GM18873 (cell line): ENCODE results near the gene MLLT3.
"Not testable (repeated sequence)": the region's sequence is repeated elsewhere in the genome, so short reads cannot be mapped to it uniquely, and the experiment has no call there.

Source experiments
- ATAC-seq: cut with Tn5 transposase; IDR thresholded peaks from one replicate; pipeline ENCODE4 v1.9.1; 2021; ENCODE audit warnings: mild to moderate bottlenecking, moderate library complexity, moderate number of reproducible peaks; ENCODE audit not compliant: unreplicated experiment, low FRiP score

The MLLT3 gene

GRCh38 chr9:20599195-20599594 lies 23.1 kb downstream of the MLLT3 start:
- ATAC-seq, result no peak

DNA sequence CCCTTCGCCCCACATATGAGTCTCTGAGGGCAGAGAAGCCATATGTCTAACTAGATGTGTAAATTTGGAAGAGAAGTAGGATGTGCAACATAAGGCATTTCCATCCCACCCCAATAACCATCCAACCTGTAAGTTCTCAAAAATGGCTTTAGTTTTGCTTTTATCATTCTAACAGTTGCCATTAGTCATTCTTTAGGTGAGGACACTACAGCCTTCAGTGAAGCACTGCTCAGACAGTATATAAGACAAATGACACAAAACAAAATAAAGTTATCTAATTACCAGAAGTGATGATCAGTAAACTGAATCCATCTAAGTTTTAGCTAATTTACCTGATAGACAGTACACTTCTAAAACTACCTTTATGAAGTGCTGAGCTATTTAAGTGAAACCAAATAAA lies 23.9 kb downstream of the MLLT3 start:
- ATAC-seq, result no peak

- ATAC-seq, result no peak
These were observed 24.4 kb downstream of the MLLT3 start for GRCh38 chr9:20597862-20598261.

DNA sequence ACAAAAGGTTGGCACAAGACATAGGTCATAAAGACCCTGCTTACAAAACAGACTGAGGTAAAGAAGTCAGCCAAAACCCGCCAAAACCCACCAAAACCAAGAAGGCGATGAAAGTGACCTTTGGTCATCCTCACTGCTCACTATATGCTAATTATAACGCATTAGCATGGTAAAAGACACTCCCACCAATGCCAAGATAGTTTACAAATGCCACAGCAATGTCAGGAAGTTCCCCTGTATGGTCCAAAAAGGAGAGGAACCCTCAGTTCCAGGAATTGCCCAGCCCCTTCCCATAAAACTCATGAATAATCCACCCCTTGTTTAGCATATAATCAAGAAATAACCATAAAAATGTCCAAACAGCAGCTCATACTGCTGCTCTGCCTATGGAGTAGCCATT lies 27.7 kb downstream of the MLLT3 start:
- no peak for ATAC-seq

DNA sequence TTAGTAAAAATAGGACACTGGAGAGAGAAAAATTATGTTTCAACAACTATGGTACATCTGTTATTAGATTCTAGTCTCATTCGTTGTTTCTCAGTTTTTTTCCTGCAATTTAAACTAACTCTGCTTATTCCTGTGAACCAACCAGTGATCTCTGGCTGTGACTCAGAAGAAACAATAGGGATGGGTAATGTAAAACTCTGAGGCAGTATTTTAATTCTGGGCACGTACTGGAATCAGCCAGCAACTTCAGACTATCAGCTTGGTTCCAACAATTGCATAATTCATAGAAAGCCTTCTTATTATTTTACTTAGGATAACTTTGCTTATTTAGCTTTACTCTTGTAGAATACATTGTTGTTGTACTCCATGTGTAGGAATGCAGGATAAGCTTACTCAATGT lies 28.8 kb downstream of the MLLT3 start:
- ATAC-seq, result no peak

DNA sequence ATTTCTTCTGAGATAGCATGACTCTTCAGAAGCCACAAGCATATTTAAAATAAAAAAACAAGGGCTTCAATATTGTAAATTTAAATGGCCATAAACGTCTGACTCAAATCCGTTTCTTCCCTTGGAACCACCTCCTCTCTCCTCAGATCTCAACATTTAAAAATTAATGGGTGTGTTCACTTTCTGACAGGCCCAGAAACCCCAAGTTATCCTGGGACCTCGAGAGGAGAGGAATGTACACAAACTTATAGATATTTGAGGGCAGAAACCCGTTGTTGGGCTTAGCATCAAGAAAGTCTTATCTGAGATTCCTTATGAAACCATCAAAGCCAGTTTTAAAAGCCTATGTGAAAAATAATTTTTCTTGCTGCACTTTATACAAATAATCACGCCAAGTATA lies 29.2 kb downstream of the MLLT3 start:
- ATAC-seq, result no peak

DNA sequence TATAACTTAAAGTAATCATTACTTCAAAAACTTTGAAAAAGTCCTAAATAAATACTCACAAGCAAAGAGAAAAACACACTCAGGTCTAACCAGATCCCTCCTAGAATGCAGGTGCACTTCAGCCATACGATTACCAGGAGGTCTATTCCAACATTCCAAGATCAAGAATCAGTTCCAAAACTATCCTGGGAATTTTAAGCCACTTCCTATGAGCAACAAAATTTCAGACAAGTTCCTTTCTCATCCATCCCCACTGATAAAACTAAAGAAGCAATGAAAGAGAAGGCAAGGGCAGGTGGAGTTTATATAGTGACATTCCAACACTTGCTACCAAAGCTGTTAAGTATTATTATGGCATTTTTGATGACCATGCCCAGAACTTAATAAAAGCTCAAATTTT lies 29.6 kb downstream of the MLLT3 start:
- ATAC-seq, result no peak

DNA sequence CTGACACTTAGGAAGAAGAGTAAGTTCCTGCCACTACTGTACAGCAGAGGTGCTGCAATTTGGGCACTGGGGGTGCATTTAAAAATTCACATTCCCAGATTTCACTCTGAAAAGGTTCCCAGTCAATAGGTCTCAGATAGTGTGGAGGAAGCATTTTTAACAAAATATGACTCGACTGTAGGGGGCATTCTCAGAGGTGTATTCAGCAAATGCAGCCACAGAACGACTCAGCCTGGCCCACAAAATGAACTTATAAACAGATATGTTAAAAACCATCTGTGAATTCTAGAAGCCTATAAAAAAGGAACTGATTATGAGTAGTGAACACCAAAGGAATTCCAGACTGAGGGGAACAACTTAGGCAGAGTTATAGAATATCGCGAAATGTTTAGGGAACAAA lies 31.1 kb downstream of the MLLT3 start:
- no peak for ATAC-seq

DNA sequence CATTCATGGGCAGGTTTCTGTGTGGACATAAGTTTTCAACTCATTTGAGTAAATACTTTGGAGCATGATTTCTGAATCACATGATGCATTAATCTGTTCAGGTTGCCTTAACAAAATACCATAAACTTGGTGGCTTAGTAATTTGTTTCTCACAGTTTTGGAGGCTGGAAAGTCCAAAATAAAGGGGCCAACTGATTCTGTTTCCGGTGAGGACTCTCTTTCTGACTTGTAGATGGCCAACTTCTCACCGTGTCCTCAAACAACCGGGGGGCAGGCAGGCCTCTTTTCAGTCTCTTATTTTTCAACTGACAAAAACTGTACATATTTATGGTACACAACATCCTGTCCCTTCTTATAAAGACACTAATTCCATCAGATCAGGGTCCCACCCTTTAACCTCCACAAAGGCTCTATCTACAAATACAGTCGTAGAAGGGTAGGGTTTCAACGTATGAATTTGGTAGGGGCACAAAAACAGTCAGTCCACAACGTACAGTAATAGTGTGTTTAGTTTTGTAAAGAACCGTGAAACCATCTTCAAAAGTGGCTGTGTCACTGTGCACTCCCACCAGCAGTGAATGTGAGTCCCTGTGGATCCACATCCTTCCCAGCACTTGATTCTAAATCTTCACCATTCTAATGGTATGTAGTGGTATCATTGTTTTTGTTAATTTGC lies 37.2 kb downstream of the MLLT3 start:
- ATAC-seq, result no peak

DNA sequence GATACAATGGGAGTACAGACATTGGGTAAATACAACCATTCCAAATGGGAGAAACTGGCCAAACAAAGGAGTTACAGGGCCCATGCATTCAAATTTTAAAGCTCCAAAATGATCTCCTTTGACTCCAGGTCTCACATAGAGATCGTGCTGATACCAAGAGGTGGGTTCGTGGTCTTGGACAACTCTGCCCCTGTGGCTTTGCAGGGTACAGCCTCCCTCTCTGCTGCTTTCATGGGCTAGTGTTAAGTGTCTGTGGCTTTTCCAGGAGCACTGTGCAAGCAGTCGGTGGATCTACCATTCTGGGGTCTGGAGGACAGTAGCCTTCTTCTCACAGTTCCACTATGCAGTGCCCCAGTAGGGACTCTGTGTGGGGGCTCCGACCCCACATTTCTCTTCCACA lies 39.2 kb downstream of the MLLT3 start:
- not testable (repeated sequence) for ATAC-seq

- ATAC-seq, result peak; percentile 67
These were observed 40.1 kb downstream of the MLLT3 start for GRCh38 chr9:20582150-20582549.

DNA sequence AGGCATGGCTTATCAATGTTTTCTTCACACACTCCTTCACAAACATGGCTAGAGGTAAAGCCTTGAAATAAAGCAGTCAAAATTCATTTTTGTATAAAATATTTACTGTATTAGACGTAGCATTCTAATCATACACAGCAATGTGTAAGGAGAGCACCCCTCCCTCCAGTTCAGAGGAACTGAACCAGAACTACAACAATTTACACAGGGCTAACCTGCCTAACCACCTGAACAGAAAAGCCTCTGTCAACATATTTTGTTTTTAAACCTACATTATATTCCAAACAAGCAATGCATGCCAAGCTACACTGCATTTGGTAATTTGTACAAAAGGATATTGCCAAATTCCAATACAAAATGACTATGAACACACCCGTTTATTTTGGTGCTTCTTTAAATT lies 41.6 kb downstream of the MLLT3 start:
- no peak for ATAC-seq

DNA sequence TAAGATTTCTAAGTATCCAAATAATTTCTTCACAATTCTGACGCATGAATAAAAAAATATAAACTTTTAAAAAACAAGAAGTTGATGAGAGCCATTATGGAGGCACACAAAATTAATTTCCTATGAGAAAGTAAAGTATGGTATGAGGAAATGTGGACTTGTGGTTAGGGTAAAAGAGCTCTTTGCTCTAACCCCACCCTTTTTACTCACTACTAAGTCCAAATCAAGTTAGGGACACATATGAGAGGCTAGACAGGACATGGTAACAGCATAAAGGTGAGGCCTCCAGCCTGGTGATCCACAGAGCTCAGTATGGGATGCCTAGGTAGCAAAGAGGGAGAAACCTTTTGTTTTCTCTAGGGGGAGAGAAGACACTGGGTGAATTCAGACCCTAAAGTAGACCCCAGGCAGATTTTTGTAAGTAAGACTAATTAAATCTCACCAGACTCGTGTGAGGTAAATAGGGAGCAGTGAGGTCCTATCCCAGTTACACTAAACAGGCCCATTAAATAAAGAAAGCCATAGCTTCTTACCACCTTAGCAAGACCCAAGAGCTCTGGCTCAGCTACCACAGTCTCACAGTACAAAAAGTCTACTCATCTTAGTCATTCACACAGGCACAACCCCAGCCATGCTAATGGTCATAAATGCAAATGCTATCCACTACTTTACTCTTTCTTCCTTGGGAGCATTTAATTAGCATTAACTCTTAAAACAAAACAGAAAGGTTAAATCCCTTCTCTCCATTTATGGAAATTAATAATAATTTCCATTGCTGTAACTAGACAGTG lies 42.6 kb downstream of the MLLT3 start:
- no peak for ATAC-seq

- no peak for ATAC-seq
These were observed 49.3 kb downstream of the MLLT3 start for GRCh38 chr9:20573023-20573422.

DNA sequence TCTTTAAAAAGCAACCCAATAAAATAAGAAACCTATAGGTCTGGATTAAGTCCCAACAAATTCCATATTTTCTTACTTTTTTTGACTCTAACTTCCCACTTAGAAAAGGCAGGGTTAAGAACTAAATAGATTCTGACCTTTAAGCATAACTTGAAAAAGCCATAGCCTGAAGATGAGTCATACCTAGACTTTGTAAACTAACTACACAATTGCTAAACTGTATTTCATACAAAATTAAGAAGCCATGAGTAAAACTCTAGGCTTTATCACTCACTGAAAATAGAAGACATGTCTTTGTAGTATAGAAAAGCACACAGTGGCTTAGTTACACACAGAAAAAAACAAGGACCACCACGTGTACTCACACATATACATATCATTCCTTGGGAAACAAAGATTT lies 51.5 kb downstream of the MLLT3 start:
- no peak for ATAC-seq

DNA sequence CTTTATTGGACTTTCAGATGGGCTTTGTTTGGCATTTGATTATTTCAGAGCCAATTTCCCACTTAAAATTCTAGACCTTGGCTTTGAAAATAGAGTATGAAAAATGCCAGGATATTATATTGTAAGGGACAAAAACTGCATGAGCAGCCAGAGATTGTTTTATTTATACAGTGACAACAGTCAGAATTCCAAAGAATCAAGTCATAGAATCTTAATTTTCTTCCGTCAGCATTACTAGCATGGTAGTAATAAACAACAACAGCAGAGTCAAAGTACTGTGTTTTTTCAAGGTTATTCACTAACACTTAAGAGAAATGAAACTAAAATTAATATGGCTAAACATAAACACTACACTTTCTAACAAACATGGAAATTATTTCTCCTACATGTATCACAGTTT lies 52.2 kb downstream of the MLLT3 start:
- no peak for ATAC-seq

GRCh38 chr9:20569525-20569924 lies 52.8 kb downstream of the MLLT3 start:
- ATAC-seq, result no peak

GRCh38 chr9:20568400-20568799 lies 53.9 kb downstream of the MLLT3 start:
- ATAC-seq, result no peak

- no peak for ATAC-seq
These were observed 55.9 kb downstream of the MLLT3 start for GRCh38 chr9:20566401-20566800.

- no peak for ATAC-seq
These were observed 57.6 kb downstream of the MLLT3 start for GRCh38 chr9:20564650-20565049.

DNA sequence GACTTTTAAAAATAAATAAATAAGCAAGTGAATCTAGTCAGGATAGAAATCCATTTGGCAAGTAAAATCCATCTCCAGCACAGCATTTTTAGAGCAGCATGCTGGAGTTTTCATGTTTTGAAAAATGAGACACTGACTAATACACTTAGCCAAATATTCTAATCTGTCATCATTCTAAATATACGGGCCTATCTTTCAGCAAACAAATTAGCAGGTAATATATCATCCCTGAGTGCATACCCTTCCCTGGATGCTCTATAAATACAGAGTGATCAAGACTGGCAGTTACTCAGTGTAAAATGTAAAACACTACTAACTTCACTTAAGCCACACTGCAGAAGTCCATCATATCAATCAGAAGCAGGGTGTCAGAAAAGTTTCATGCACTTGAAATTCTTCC lies 58.4 kb downstream of the MLLT3 start:
- no peak for ATAC-seq

DNA sequence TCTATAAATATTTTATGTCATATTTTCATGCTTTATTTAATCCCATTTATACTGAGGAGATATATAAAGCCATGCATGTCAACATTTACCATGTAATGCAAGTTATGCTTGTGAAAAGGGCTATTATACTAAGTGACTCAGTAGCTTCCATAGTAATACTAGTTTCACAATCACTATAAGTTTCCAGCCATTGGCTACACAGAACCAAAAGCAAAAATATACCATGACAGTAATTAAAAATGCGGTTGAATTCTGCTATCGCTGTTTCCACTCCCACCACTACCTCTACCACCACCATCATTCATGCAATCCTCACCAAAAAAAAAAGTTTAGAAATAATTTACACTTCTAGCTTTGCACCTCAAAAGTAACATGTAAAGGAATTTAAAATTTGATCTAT lies 60.2 kb downstream of the MLLT3 start:
- no peak for ATAC-seq
